GM21723 (cell line): ENCODE measurements around the gene KIR2DL4.
"Not testable (repeated sequence)": the region's sequence is repeated elsewhere in the genome, so short reads cannot be mapped to it uniquely, and the experiment has no call there.

Experiments
- ATAC-seq: cut with Tn5 transposase; IDR thresholded peaks from one replicate; pipeline ENCODE4 v1.9.1; 2021; ENCODE audit warnings: mild to moderate bottlenecking, moderate library complexity; ENCODE audit not compliant: unreplicated experiment

Gene KIR2DL4

GRCh38 chr19:54803410-54803809, at the start of gene KIR2DL4:
Gene KIR2DL4 (plus strand): TSS chr19:54803610. CDS start chr19:54803652, 42 bp downstream.
- no peak for ATAC-seq

GRCh38 chr19:54756204-54757110, 47.0 kb upstream of the KIR2DL4 start:
- not testable (repeated sequence) for ATAC-seq

GRCh38 chr19:54758577-54758976, 44.8 kb upstream of the KIR2DL4 start:
- not testable (repeated sequence) for ATAC-seq

GRCh38 chr19:54764219-54764618, 39.2 kb upstream of the KIR2DL4 start:
- not testable (repeated sequence) for ATAC-seq

- not testable (repeated sequence) for ATAC-seq
These were observed 36.9 kb upstream of the KIR2DL4 start for GRCh38 chr19:54766464-54766863.

GRCh38 chr19:54769646-54770045, 33.8 kb upstream of the KIR2DL4 start, which contains the start of gene KIR2DL1:
Gene KIR2DL1 (plus strand): TSS chr19:54769793. CDS start chr19:54769851, 58 bp downstream.
- ATAC-seq = not testable (repeated sequence)

GRCh38 chr19:54770511-54770910, 32.9 kb upstream of the KIR2DL4 start:
- not testable (repeated sequence) for ATAC-seq

- ATAC-seq = not testable (repeated sequence)
These were observed 32.1 kb upstream of the KIR2DL4 start for GRCh38 chr19:54771018-54771960.

- ATAC-seq = not testable (repeated sequence)
These were observed 30.7 kb upstream of the KIR2DL4 start for GRCh38 chr19:54772666-54773065.

GRCh38 chr19:54775095-54775815, 28.2 kb upstream of the KIR2DL4 start:
- ATAC-seq = not testable (repeated sequence)

- ATAC-seq = not testable (repeated sequence)
These were observed 27.6 kb upstream of the KIR2DL4 start for GRCh38 chr19:54775830-54776229.

- ATAC-seq = not testable (repeated sequence)
These were observed 25.6 kb upstream of the KIR2DL4 start for GRCh38 chr19:54777851-54778250.

GRCh38 chr19:54778896-54779295, 24.5 kb upstream of the KIR2DL4 start:
- not testable (repeated sequence) for ATAC-seq

GRCh38 chr19:54782916-54783315, 20.5 kb upstream of the KIR2DL4 start:
- not testable (repeated sequence) for ATAC-seq

- ATAC-seq = not testable (repeated sequence)
These were observed 17.2 kb upstream of the KIR2DL4 start for GRCh38 chr19:54786091-54786723.

- ATAC-seq = not testable (repeated sequence)
These were observed 15.3 kb upstream of the KIR2DL4 start for GRCh38 chr19:54788154-54788553.

- ATAC-seq = no peak
These were observed 12.7 kb upstream of the KIR2DL4 start for GRCh38 chr19:54790711-54791110.

GRCh38 chr19:54791476-54791875, 11.9 kb upstream of the KIR2DL4 start:
- no peak for ATAC-seq

GRCh38 chr19:54792814-54793213, 10.6 kb upstream of the KIR2DL4 start:
- ATAC-seq = no peak

GRCh38 chr19:54795758-54796157, 7.7 kb upstream of the KIR2DL4 start:
- no peak for ATAC-seq
